ENCODE results near the gene RSRC1.

DNA sequence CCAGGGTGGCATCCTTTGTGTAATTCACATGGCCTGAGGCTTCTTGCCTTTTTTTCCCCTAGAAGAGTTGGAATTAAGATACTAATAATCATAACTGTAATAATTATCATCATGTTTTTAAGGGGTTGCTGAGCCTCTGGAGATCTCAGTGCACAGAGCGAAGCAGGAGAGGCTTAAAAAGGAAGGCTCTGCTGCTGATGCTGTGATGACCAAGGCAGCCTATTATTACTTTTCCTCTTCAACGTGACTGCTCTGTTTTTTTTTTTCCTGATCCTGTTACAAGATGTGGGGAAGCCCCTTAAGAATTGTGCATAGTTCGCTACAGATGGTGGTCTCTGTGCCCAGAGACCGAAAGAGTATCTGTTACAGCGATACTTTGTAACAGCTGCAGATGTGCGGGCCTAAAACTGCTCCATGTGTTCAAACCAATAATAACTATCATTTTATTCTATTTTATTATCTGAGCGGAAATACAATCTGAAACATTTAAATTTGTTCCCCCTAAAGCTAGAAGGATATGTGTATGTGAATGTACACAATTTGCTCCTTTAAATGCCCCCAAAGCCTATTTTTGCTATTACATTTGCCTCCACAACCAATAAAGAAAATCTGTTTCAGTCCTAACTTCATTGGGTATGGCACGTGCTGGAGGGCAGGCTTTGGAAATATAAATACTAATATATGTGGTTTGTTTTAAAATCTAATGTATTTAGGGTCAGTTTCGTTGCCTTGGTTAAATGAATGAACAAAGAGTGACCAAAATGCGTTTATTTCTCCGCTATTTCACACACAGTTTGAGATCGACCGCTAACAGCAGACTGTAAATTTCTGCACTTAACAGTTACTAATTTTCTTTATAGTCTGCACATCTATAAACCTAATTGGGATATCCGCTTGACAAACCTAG, 8.3 kb upstream of the RSRC1 start:
- TF ChIP-seq, protein P1, sequence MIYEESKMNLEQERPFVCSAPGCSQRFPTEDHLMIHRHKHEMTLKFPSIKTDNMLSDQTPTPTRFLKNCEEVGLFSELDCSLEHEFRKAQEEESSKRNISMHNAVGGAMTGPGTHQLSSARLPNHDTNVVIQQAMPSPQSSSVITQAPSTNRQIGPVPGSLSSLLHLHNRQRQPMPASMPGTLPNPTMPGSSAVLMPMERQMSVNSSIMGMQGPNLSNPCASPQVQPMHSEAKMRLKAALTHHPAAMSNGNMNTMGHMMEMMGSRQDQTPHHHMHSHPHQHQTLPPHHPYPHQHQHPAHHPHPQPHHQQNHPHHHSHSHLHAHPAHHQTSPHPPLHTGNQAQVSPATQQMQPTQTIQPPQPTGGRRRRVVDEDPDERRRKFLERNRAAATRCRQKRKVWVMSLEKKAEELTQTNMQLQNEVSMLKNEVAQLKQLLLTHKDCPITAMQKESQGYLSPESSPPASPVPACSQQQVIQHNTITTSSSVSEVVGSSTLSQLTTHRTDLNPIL (CRISPR knock-in tag; IDR thresholded peaks at IDR 0.05; ENCODE audit: low read depth), result no peak
- TF ChIP-seq, protein P2, sequence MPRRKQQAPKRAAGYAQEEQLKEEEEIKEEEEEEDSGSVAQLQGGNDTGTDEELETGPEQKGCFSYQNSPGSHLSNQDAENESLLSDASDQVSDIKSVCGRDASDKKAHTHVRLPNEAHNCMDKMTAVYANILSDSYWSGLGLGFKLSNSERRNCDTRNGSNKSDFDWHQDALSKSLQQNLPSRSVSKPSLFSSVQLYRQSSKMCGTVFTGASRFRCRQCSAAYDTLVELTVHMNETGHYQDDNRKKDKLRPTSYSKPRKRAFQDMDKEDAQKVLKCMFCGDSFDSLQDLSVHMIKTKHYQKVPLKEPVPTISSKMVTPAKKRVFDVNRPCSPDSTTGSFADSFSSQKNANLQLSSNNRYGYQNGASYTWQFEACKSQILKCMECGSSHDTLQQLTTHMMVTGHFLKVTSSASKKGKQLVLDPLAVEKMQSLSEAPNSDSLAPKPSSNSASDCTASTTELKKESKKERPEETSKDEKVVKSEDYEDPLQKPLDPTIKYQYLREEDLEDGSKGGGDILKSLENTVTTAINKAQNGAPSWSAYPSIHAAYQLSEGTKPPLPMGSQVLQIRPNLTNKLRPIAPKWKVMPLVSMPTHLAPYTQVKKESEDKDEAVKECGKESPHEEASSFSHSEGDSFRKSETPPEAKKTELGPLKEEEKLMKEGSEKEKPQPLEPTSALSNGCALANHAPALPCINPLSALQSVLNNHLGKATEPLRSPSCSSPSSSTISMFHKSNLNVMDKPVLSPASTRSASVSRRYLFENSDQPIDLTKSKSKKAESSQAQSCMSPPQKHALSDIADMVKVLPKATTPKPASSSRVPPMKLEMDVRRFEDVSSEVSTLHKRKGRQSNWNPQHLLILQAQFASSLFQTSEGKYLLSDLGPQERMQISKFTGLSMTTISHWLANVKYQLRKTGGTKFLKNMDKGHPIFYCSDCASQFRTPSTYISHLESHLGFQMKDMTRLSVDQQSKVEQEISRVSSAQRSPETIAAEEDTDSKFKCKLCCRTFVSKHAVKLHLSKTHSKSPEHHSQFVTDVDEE (CRISPR knock-in tag; IDR thresholded peaks at IDR 0.05), result no peak
- no peak for TF ChIP-seq ESRRG (CRISPR knock-in tag; IDR thresholded peaks at IDR 0.05)
- no peak for TF ChIP-seq ARNTL (CRISPR knock-in tag; IDR thresholded peaks at IDR 0.05; ENCODE audit: borderline replicate concordance, low read depth)
- TF ChIP-seq, protein P3, sequence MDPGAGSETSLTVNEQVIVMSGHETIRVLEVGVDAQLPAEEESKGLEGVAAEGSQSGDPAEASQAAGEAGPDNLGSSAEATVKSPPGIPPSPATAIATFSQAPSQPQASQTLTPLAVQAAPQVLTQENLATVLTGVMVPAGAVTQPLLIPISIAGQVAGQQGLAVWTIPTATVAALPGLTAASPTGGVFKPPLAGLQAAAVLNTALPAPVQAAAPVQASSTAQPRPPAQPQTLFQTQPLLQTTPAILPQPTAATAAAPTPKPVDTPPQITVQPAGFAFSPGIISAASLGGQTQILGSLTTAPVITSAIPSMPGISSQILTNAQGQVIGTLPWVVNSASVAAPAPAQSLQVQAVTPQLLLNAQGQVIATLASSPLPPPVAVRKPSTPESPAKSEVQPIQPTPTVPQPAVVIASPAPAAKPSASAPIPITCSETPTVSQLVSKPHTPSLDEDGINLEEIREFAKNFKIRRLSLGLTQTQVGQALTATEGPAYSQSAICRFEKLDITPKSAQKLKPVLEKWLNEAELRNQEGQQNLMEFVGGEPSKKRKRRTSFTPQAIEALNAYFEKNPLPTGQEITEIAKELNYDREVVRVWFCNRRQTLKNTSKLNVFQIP (CRISPR knock-in tag; IDR thresholded peaks at IDR 0.05; ENCODE audit: borderline replicate concordance, low read depth), result no peak
- no peak for TF ChIP-seq ZC3H10 (CRISPR knock-in tag; IDR thresholded peaks at IDR 0.05)
- no peak for TF ChIP-seq PPARA (CRISPR knock-in tag; IDR thresholded peaks at IDR 0.05; ENCODE audit: borderline replicate concordance)
- TF ChIP-seq ZFP3 (CRISPR knock-in tag; IDR thresholded peaks at IDR 0.05), result no peak
- TF ChIP-seq GLIS3 (CRISPR knock-in tag; IDR thresholded peaks at IDR 0.05), result no peak
- no peak for TF ChIP-seq ZNF8 (CRISPR knock-in tag; IDR thresholded peaks at IDR 0.05)
- TF ChIP-seq ZNF565 (CRISPR knock-in tag; conservative IDR thresholded peaks at IDR 0.05; ENCODE audit: low read depth), result no peak
- TF ChIP-seq SNAI2 (CRISPR knock-in tag; IDR thresholded peaks at IDR 0.05), result no peak

All from SK-N-SH treated with all-trans-retinoic acid at 6 μM for 48 hours (cell line).